C4-2B (cell line): Measurements from ENCODE around the gene SSR1.

Experiments used
- ZFX ChIP-seq: fragments of 450-650 bp; IDR thresholded peaks from 2 replicates; pipeline ENCODE4 v1.6.1; 2017
- TF ChIP-seq, protein P1 (sequence below): fragments of 450-650 bp; conservative IDR thresholded peaks from 2 replicates; pipeline ENCODE4 v1.5.1; 2017; ENCODE audit warnings: mild to moderate bottlenecking

GRCh38 chr6:7249391-7249790 lies 63.6 kb downstream of the SSR1 start:
- TF ChIP-seq, protein P1, sequence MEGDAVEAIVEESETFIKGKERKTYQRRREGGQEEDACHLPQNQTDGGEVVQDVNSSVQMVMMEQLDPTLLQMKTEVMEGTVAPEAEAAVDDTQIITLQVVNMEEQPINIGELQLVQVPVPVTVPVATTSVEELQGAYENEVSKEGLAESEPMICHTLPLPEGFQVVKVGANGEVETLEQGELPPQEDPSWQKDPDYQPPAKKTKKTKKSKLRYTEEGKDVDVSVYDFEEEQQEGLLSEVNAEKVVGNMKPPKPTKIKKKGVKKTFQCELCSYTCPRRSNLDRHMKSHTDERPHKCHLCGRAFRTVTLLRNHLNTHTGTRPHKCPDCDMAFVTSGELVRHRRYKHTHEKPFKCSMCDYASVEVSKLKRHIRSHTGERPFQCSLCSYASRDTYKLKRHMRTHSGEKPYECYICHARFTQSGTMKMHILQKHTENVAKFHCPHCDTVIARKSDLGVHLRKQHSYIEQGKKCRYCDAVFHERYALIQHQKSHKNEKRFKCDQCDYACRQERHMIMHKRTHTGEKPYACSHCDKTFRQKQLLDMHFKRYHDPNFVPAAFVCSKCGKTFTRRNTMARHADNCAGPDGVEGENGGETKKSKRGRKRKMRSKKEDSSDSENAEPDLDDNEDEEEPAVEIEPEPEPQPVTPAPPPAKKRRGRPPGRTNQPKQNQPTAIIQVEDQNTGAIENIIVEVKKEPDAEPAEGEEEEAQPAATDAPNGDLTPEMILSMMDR: no peak
- no peak for TF ChIP-seq ZFX
